ENCODE data around the gene MICAL3.

The MICAL3 gene

GRCh38 chr22:17828502-17829080 is 195.8 kb downstream of the MICAL3 start:
- no peak for FAIRE-seq

- FAIRE-seq = no peak
Observed at GRCh38 chr22:17827466-17827865, 196.9 kb downstream of the MICAL3 start.

- FAIRE-seq = no peak
Observed at GRCh38 chr22:17825876-17826550, 198.3 kb downstream of the MICAL3 start.

GRCh38 chr22:17824457-17824856 is 199.9 kb downstream of the MICAL3 start:
- FAIRE-seq = no peak

- FAIRE-seq = no peak
Observed at GRCh38 chr22:17823964-17824363, 200.4 kb downstream of the MICAL3 start.

- no peak for FAIRE-seq
Observed at GRCh38 chr22:17823226-17823625, 201.1 kb downstream of the MICAL3 start.

- FAIRE-seq = no peak
Observed at GRCh38 chr22:17822087-17822486, 202.3 kb downstream of the MICAL3 start.

GRCh38 chr22:17820879-17821439 is 203.4 kb downstream of the MICAL3 start:
- FAIRE-seq = peak; percentile 100

- FAIRE-seq = no peak
Observed at GRCh38 chr22:17818649-17819048, 205.7 kb downstream of the MICAL3 start.

GRCh38 chr22:17818180-17818579 is 206.2 kb downstream of the MICAL3 start:
- FAIRE-seq = no peak

- FAIRE-seq = no peak
Observed at GRCh38 chr22:17817511-17818065, 206.8 kb downstream of the MICAL3 start.

GRCh38 chr22:17817079-17817478 is 207.3 kb downstream of the MICAL3 start:
- no peak for FAIRE-seq

GRCh38 chr22:17816649-17817048 is 207.7 kb downstream of the MICAL3 start:
- no peak for FAIRE-seq

- FAIRE-seq = no peak
Observed at GRCh38 chr22:17815703-17816254, 208.6 kb downstream of the MICAL3 start.

- no peak for FAIRE-seq
Observed at GRCh38 chr22:17814830-17815229, 209.5 kb downstream of the MICAL3 start.

- no peak for FAIRE-seq
Observed at GRCh38 chr22:17814084-17814483, 210.3 kb downstream of the MICAL3 start.

- no peak for FAIRE-seq
Observed at GRCh38 chr22:17811119-17811518, 213.2 kb downstream of the MICAL3 start.

GRCh38 chr22:17810570-17811116 is 213.7 kb downstream of the MICAL3 start:
- FAIRE-seq = no peak

- FAIRE-seq = no peak
Observed at GRCh38 chr22:17808693-17809403, 215.5 kb downstream of the MICAL3 start.

- no peak for FAIRE-seq
Observed at GRCh38 chr22:17807578-17808410, 216.6 kb downstream of the MICAL3 start.

GRCh38 chr22:17807086-17807485 is 217.3 kb downstream of the MICAL3 start:
- FAIRE-seq = no peak

GRCh38 chr22:17806437-17806836 is 217.9 kb downstream of the MICAL3 start:
- no peak for FAIRE-seq

All from TTC549 (cell line).